IPS DF 4.7 (cell line): ENCODE data around the gene CNNM2.
"Not testable (repeated sequence)": the region's sequence is repeated elsewhere in the genome, so short reads cannot be mapped to it uniquely, and the experiment has no call there.

ENCODE experiments used
- DNase-seq: peaks from one replicate; pipeline ENCODE4 v3.0.0-alpha.2; 2013; ENCODE audit warnings: low spot score; ENCODE audit errors: extremely low read depth

CNNM2 gene

GRCh38 chr10:103025696-103026095 lies 107.6 kb downstream of the CNNM2 start:
- no peak for DNase-seq

GRCh38 chr10:103038570-103038969 lies 120.5 kb downstream of the CNNM2 start:
- no peak for DNase-seq

- no peak for DNase-seq
Measured at GRCh38 chr10:103040418-103040817, 122.3 kb downstream of the CNNM2 start.

- DNase-seq = no peak
Measured at GRCh38 chr10:103041391-103041790, 123.3 kb downstream of the CNNM2 start.

GRCh38 chr10:103042129-103042528 lies 124.0 kb downstream of the CNNM2 start:
- no peak for DNase-seq

GRCh38 chr10:103042908-103043307 lies 124.8 kb downstream of the CNNM2 start:
- DNase-seq = no peak

- no peak for DNase-seq
Measured at GRCh38 chr10:103044942-103045489, 126.9 kb downstream of the CNNM2 start.

- no peak for DNase-seq
Measured at GRCh38 chr10:103045961-103046360, 127.9 kb downstream of the CNNM2 start.

GRCh38 chr10:103047381-103047780 lies 129.3 kb downstream of the CNNM2 start:
- DNase-seq = no peak

- no peak for DNase-seq
Measured at GRCh38 chr10:103049237-103049636, 131.1 kb downstream of the CNNM2 start.

- peak; percentile 25 for DNase-seq
Measured at GRCh38 chr10:103053659-103054581, 135.8 kb downstream of the CNNM2 start.

GRCh38 chr10:103054621-103055020 lies 136.5 kb downstream of the CNNM2 start:
- DNase-seq = no peak

- DNase-seq = no peak
Measured at GRCh38 chr10:103055105-103055504, 137.0 kb downstream of the CNNM2 start.

GRCh38 chr10:103058034-103058433 lies 139.9 kb downstream of the CNNM2 start:
- DNase-seq = no peak

GRCh38 chr10:103060575-103060974 lies 142.5 kb downstream of the CNNM2 start:
- no peak for DNase-seq

GRCh38 chr10:103062854-103063590 lies 144.9 kb downstream of the CNNM2 start:
- no peak for DNase-seq

GRCh38 chr10:103064956-103065355 lies 146.9 kb downstream of the CNNM2 start:
- no peak for DNase-seq

GRCh38 chr10:103066141-103067098 lies 148.3 kb downstream of the CNNM2 start:
- DNase-seq = no peak

GRCh38 chr10:103067099-103067477 lies 149.0 kb downstream of the CNNM2 start:
- not testable (repeated sequence) for DNase-seq

GRCh38 chr10:103067484-103067883 lies 149.4 kb downstream of the CNNM2 start:
- no peak for DNase-seq

GRCh38 chr10:103067956-103068355 lies 149.9 kb downstream of the CNNM2 start:
- DNase-seq = no peak
